GM21390 (cell line): ENCODE data around the gene MMP20.

Source experiments
- ATAC-seq: cut with Tn5 transposase; IDR thresholded peaks from one replicate; pipeline ENCODE4 v1.9.1; 2021; ENCODE audit not compliant: unreplicated experiment

Gene MMP20

GRCh38 chr11:102561636-102562035 lies 63.5 kb downstream of the MMP20 start:
- ATAC-seq, result no peak

- ATAC-seq, result peak; percentile 79
These were observed 64.5 kb downstream of the MMP20 start for GRCh38 chr11:102560555-102561011.

- ATAC-seq, result peak; percentile 38
These were observed 65.3 kb downstream of the MMP20 start for GRCh38 chr11:102559839-102560238.

GRCh38 chr11:102555091-102555490 lies 70.0 kb downstream of the MMP20 start:
- no peak for ATAC-seq

- ATAC-seq, result peak; percentile 87
These were observed 71.3 kb downstream of the MMP20 start for GRCh38 chr11:102553835-102554282.

GRCh38 chr11:102552447-102553194 lies 72.5 kb downstream of the MMP20 start:
- no peak for ATAC-seq

- no peak for ATAC-seq
These were observed 73.1 kb downstream of the MMP20 start for GRCh38 chr11:102552020-102552419.

GRCh38 chr11:102551169-102551781 lies 73.9 kb downstream of the MMP20 start:
- no peak for ATAC-seq

GRCh38 chr11:102546923-102547471 lies 78.1 kb downstream of the MMP20 start:
- ATAC-seq, result peak; percentile 75

GRCh38 chr11:102546427-102546826 lies 78.7 kb downstream of the MMP20 start:
- ATAC-seq, result peak; percentile 55

- ATAC-seq, result no peak
These were observed 79.4 kb downstream of the MMP20 start for GRCh38 chr11:102545701-102546100.

GRCh38 chr11:102544594-102544993 lies 80.5 kb downstream of the MMP20 start:
- ATAC-seq, result no peak

- ATAC-seq, result no peak
These were observed 85.6 kb downstream of the MMP20 start for GRCh38 chr11:102539567-102539966.

- ATAC-seq, result no peak
These were observed 86.2 kb downstream of the MMP20 start for GRCh38 chr11:102538932-102539331.

GRCh38 chr11:102534261-102534872 lies 90.8 kb downstream of the MMP20 start:
- ATAC-seq, result no peak

GRCh38 chr11:102530558-102530957 lies 94.6 kb downstream of the MMP20 start, which contains the start of gene MMP7:
TSS of gene MMP7 (minus strand) at chr11:102530747. CDS start at chr11:102530700, 47 bp downstream.
- ATAC-seq, result no peak

GRCh38 chr11:102528618-102529017 lies 96.5 kb downstream of the MMP20 start:
- ATAC-seq, result no peak

- ATAC-seq, result no peak
These were observed 97.4 kb downstream of the MMP20 start for GRCh38 chr11:102527684-102528083.

- no peak for ATAC-seq
These were observed 98.1 kb downstream of the MMP20 start for GRCh38 chr11:102527041-102527440.
